Uterus (tissue), 4 donors: ENCODE measurements around the gene PROB1. TPM values are rescaled to one million over a fixed set of nuclear protein-coding genes. Genes with fewer than 3 reads are reported as not detected.
"Not testable (repeated sequence)": the region's sequence is repeated elsewhere in the genome, so short reads cannot be mapped to it uniquely, and the experiment has no call there.

Source experiments
- DNase-seq, 2 donors: peaks; one replicate each; pipeline ENCODE4 v3.0.0-alpha.2; 2019 to 2020
- H3K27ac ChIP-seq, 2 donors: fragments of 200-600 bp; sonication (generic); 1 replicate in 1 of 2; 2 replicates in 1 of 2; pipeline ENCODE4 v1.5.1; 2016 to 2018
- H3K27me3 ChIP-seq, 2 donors: fragments of 200-600 bp; sonication (generic); one replicate each; pipeline ENCODE4 v1.5.1; 2018 to 2019; ENCODE audit warnings: control low read depth in 1 of 2
- H3K36me3 ChIP-seq, 2 donors: fragments of 200-600 bp; sonication (generic); one replicate each; pipeline ENCODE4 v1.5.1; 2019; ENCODE audit warnings: control low read depth in 1 of 2
- H3K4me1 ChIP-seq, 2 donors: fragments of 200-600 bp; sonication (generic); one replicate each; pipeline ENCODE4 v1.5.1; 2018 to 2019; ENCODE audit warnings: control low read depth in 1 of 2
- H3K4me3 ChIP-seq, 2 donors: fragments of 200-600 bp; sonication (generic); 1 replicate in 1 of 2; 2 replicates in 1 of 2; pipeline ENCODE4 v1.5.1; 2018 to 2019; ENCODE audit warnings: mild to moderate bottlenecking in 1 of 2
- H3K9me3 ChIP-seq, 2 donors: fragments of 200-600 bp; sonication (generic); one replicate each; pipeline ENCODE4 v1.5.1; 2019; ENCODE audit warnings: control low read depth in 1 of 2
- CTCF ChIP-seq, 4 experiments: fragments of 200-600 bp in 2 of 4; fragments of 450-650 bp in 2 of 4; sonication (generic) in 2 of 4; IDR thresholded peaks; one replicate each; pipeline ENCODE4 v1.5.1; 2016 to 2019; ENCODE audit warnings: antibody characterized with exemption in 4 of 4, mild to moderate bottlenecking in 2 of 4, moderate library complexity in 1 of 4
- POLR2A ChIP-seq, 2 donors: fragments of 450-650 bp; IDR thresholded peaks; one replicate each; pipeline ENCODE4 v1.6.1; 2016; ENCODE audit warnings: antibody characterized with exemption in 2 of 2, mild to moderate bottlenecking in 1 of 2, moderate library complexity in 1 of 2
- intact Hi-C: fragments of 100-400 bp; cut with DNase I; formaldehyde crosslinking; loops from one replicate; pipeline ENCODE4 v1.15.1; 2023; ENCODE audit warnings: low total_unique reads
- total RNA-seq, 4 donors: library from RNA; depleted of rRNA in 3 of 4; stranded (reverse); fragments of >200 nt in 3 of 4; gene quantifications; one replicate each; pipeline versions ENCODE4 v1.1.0 to v1.2.4, GENCODE V29; 2014 to 2023
- donor health status: DM: yes; HTN: yes; CAD: no.

Gene PROB1
- total RNA-seq, 4 donors from 2014 or later: 1.5 to 8.3 (median 1.7) TPM; not detected in 1

GRCh38 chr5:139358064-139358463 lies 36.8 kb downstream of the PROB1 start:
- TF ChIP-seq CTCF (IDR thresholded peaks at IDR 0.05) (no peak), POLR2A (IDR thresholded peaks at IDR 0.05) (no peak)
- intact Hi-C loops: no loop called here
- Histone ChIP-seq H3K36me3 (no peaks in the 10 kb centered on the region), H3K27ac (no peak overlapping the region), H3K27me3 (no peaks in the 10 kb centered on the region), H3K4me1 (no peaks in the 10 kb centered on the region), H3K9me3 (no peaks in the 10 kb centered on the region), H3K4me3 (no peak overlapping the region)
- DNase-seq: no peak

GRCh38 chr5:139355900-139356299 lies 39.0 kb downstream of the PROB1 start:
- H3K4me1 ChIP-seq: not testable (repeated sequence)

GRCh38 chr5:139354186-139354585 lies 40.7 kb downstream of the PROB1 start:
- TF ChIP-seq CTCF (IDR thresholded peaks at IDR 0.05) (no peak), POLR2A (IDR thresholded peaks at IDR 0.05) (no peak)
- intact Hi-C loops: no loop called here
- no peaks in the 10 kb centered on the region for H3K9me3 ChIP-seq
- no peak overlapping the region for H3K27ac ChIP-seq
- no peak for DNase-seq
- H3K4me3 ChIP-seq: no peak overlapping the region
- H3K27me3 ChIP-seq: no peaks in the 10 kb centered on the region
- no peaks in the 10 kb centered on the region for H3K4me1 ChIP-seq
- no peaks in the 10 kb centered on the region for H3K36me3 ChIP-seq

More at GRCh38 chr5:139355900-139356299, 39.0 kb downstream of the PROB1 start:
- H3K36me3 ChIP-seq, intact Hi-C loops, H3K9me3 ChIP-seq, H3K4me3 ChIP-seq, H3K27me3 ChIP-seq, DNase-seq, H3K27ac ChIP-seq: not testable (repeated sequence)

GRCh38 chr5:139347863-139348262 lies 47.0 kb downstream of the PROB1 start:
- H3K4me1 ChIP-seq, DNase-seq, H3K36me3 ChIP-seq, H3K4me3 ChIP-seq, H3K27ac ChIP-seq, intact Hi-C loops, H3K27me3 ChIP-seq, H3K9me3 ChIP-seq: not testable (repeated sequence)

- H3K4me3 ChIP-seq, H3K27me3 ChIP-seq, H3K4me1 ChIP-seq, H3K36me3 ChIP-seq, H3K27ac ChIP-seq, H3K9me3 ChIP-seq, intact Hi-C loops, DNase-seq: not testable (repeated sequence)
These were observed 49.5 kb downstream of the PROB1 start for GRCh38 chr5:139345442-139345841.

GRCh38 chr5:139344177-139344576 lies 50.7 kb downstream of the PROB1 start:
- no peak for TF ChIP-seq POLR2A (IDR thresholded peaks at IDR 0.05)
- no peak for TF ChIP-seq CTCF (IDR thresholded peaks at IDR 0.05)
- no peaks in the 10 kb centered on the region for H3K9me3 ChIP-seq

GRCh38 chr5:139343476-139343875 lies 51.4 kb downstream of the PROB1 start:
- intact Hi-C loops: no loop called here
- H3K36me3 ChIP-seq: no peaks in the 10 kb centered on the region
- H3K27ac ChIP-seq: no peak overlapping the region
- peak overlapping the region in 1 of 2 donors; percentile 92 for H3K4me3 ChIP-seq
- no peaks in the 10 kb centered on the region for H3K9me3 ChIP-seq
- no peaks in the 10 kb centered on the region for H3K27me3 ChIP-seq
- no peak for DNase-seq
- TF ChIP-seq POLR2A (IDR thresholded peaks at IDR 0.05): no peak
- TF ChIP-seq CTCF (IDR thresholded peaks at IDR 0.05): no peak
- H3K4me1 ChIP-seq: peaks cover 5 to 6% of the 10 kb centered on the region in 2 donors

More at GRCh38 chr5:139344177-139344576, 50.7 kb downstream of the PROB1 start:
- Histone ChIP-seq H3K27ac (no peak overlapping the region), H3K27me3 (no peaks in the 10 kb centered on the region), H3K36me3 (no peaks in the 10 kb centered on the region), H3K4me3 (no peak overlapping the region), H3K4me1 (peaks cover 5 to 6% of the 10 kb centered on the region in 2 donors)
- DNase-seq: no peak
- intact Hi-C loops: no loop called here
